ENCODE data around the gene GPR137.

GPR137 gene

DNA sequence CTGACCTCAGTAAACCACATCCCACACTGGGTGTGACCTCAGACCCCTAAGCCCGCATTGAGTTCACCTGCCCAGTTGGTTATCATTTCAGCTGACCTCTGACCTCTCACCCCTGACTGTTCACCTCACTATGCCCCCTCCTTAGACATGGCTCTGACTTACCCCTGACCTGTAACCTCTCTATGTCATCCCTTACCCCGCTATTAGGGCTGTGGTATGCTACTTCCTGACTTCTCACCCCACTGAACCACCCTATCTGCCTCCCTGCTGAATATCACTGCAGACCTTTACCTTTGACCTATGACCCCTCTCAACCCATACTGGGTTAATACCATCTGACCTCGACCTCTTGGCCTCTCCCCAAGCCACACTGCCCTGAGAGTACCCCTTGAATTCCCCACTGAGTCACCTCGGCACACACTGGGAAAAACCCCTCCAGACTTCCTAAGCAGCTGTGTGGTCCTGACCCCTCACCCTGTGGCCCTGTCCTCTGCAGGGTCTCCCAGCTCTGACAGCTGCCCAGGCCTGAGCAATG, 26.0 kb upstream of the GPR137 start:
- H3K4me3 Mint-ChIP-seq: no peak overlapping the region

DNA sequence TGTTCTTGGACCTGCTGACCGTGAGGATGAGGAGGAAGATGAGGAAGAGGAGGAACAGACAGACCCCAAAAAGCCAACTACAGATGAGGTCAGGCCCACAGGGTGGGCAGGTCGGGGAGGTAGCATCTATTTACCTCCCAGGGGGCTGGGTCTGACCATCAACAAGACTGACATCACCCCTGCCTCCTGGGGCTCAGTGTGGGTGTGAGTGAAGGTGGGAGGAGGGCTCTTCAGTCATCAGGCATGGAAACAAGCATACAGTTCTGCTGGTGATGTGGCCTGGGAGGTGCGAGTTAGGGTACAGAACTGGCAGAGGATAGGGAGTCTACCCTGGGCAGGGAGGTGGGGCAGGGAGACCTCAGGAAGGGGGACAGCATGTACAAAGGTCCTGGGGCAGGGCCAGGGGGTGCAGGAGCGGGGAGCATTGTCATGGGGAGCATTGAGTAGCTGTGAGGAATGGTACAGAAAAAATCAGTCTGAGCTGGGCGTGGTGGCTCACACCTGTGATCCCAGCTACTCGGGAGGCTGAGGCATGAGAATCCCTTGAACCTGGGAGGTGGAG, 25.4 kb upstream of the GPR137 start:
- no peaks in the 10 kb centered on the region for H3K4me1 Mint-ChIP-seq
- no peak overlapping the region for H3K4me3 Mint-ChIP-seq
- no peaks in the 10 kb centered on the region for H3K27me3 Mint-ChIP-seq (ENCODE audit: low read depth)
- H3K36me3 Mint-ChIP-seq (ENCODE audit: low read depth): peaks cover 27% of the 10 kb centered on the region
- no peaks in the 10 kb centered on the region for H3K9me3 Mint-ChIP-seq
- TF ChIP-seq, protein P1, sequence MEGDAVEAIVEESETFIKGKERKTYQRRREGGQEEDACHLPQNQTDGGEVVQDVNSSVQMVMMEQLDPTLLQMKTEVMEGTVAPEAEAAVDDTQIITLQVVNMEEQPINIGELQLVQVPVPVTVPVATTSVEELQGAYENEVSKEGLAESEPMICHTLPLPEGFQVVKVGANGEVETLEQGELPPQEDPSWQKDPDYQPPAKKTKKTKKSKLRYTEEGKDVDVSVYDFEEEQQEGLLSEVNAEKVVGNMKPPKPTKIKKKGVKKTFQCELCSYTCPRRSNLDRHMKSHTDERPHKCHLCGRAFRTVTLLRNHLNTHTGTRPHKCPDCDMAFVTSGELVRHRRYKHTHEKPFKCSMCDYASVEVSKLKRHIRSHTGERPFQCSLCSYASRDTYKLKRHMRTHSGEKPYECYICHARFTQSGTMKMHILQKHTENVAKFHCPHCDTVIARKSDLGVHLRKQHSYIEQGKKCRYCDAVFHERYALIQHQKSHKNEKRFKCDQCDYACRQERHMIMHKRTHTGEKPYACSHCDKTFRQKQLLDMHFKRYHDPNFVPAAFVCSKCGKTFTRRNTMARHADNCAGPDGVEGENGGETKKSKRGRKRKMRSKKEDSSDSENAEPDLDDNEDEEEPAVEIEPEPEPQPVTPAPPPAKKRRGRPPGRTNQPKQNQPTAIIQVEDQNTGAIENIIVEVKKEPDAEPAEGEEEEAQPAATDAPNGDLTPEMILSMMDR (IDR thresholded peaks at IDR 0.05; ENCODE audit: unreplicated experiment in 3 of 3): no peak
- H3K27ac Mint-ChIP-seq: no peak overlapping the region

More for the DNA sequence above, 26.0 kb upstream of the GPR137 start:
- Mint-ChIP-seq H3K9me3 (no peaks in the 10 kb centered on the region), H3K4me1 (no peaks in the 10 kb centered on the region), H3K27me3 (ENCODE audit: low read depth) (no peaks in the 10 kb centered on the region), H3K36me3 (ENCODE audit: low read depth) (peaks cover 27% of the 10 kb centered on the region), H3K27ac (no peak overlapping the region)
- TF ChIP-seq, protein P1 (IDR thresholded peaks at IDR 0.05; ENCODE audit: unreplicated experiment in 3 of 3): no peak

DNA sequence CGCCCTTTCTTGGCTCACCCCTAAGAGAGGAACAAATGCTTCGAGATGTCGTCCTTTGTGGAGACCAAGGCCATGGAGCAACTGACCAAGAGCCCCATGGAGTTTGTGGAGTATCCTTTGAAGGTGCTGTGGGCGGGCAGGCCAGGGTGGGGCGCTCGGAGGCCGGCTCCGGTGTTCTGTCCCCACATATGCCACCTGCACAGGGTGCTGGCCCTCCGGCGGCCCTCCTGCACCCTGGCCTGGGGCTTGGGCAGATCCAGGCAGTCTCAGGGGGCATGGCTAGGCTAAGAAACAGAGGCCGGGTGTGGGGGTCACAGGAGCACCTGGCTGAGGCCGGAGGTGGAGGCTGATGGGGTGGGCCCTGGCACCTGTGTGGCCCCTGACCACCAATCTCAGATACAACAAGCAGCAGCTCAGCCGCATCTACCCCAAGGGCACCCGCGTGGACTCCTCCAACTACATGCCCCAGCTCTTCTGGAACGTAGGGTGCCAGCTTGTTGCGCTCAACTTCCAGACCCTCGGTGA, 24.0 kb upstream of the GPR137 start:
- Mint-ChIP-seq H3K9me3 (no peaks in the 10 kb centered on the region), H3K4me1 (no peaks in the 10 kb centered on the region), H3K27me3 (ENCODE audit: low read depth) (no peaks in the 10 kb centered on the region), H3K27ac (no peak overlapping the region), H3K4me3 (no peak overlapping the region), H3K36me3 (ENCODE audit: low read depth) (peaks cover 27% of the 10 kb centered on the region)
- TF ChIP-seq, protein P1 (IDR thresholded peaks at IDR 0.05; ENCODE audit: unreplicated experiment in 3 of 3): no peak

GRCh38 chr11:64262271-64263002, 23.2 kb upstream of the GPR137 start:
- Mint-ChIP-seq H3K27me3 (ENCODE audit: low read depth) (no peaks in the 10 kb centered on the region), H3K36me3 (ENCODE audit: low read depth) (peaks cover 26% of the 10 kb centered on the region), H3K27ac (no peak overlapping the region), H3K4me1 (no peaks in the 10 kb centered on the region), H3K9me3 (no peaks in the 10 kb centered on the region), H3K4me3 (no peak overlapping the region)
- TF ChIP-seq, protein P1 (IDR thresholded peaks at IDR 0.05; ENCODE audit: unreplicated experiment in 3 of 3): no peak

DNA sequence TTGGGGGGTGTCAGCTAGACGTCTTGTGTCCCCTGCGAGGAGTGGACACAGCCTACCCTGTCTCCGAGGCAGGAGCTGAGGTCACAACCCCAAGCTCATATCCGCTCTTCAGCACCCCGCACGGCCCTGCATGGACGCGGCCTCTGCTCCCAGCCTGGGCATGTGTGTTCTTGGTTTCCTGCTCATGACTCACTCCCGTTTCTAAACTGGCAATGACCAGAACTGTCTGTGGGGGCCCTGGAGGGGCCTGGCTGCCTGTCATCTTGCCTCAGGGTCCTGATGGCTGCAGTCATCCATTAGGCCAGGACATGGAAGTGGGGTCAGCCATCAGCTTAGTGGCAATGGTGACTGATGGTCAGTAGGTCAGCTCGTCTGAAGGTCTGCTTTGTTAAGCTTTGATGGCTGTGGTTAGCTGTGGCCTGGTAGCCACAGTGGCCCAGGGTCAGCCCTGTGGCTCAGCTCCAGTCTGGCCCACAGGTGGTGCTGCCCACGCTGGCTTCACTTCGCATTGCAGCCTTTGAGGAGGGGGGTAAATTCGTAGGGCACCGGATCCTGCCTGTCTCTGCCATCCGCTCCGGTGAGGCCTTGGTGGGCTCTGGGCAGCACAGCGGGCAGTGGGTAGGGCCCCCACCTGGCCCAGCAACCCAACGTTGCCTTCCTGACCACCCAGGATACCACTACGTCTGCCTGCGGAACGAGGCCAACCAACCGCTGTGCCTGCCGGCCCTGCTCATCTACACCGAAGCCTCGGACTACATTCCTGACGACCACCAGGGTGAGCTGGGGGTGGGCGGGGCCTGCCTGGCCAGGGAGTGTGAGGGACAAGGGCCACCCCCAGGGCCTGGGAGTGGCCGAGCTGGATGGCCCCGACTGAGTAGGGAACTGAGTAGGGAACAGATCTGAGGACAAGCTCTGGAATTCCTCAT, 22.4 kb upstream of the GPR137 start:
- TF ChIP-seq, protein P1 (IDR thresholded peaks at IDR 0.05; ENCODE audit: unreplicated experiment in 3 of 3): no peak
- Mint-ChIP-seq H3K9me3 (no peaks in the 10 kb centered on the region), H3K4me3 (no peak overlapping the region), H3K4me1 (no peaks in the 10 kb centered on the region), H3K27me3 (ENCODE audit: low read depth) (no peaks in the 10 kb centered on the region), H3K27ac (no peak overlapping the region), H3K36me3 (ENCODE audit: low read depth) (peaks cover 19% of the 10 kb centered on the region)
